Hematopoietic multipotent progenitor cell treated with erythropoietin and hydrocortisone succinate and interleukin-3 and kit ligand, for 15 days (in vitro differentiated cells): Measurements from ENCODE around the gene SPAG9.

ENCODE experiments used
- DNase-seq: peaks from one replicate; pipeline ENCODE4 v3.0.0-alpha.2; 2015; ENCODE audit warnings: low spot score

SPAG9 gene

GRCh38 chr17:50918071-50918932 lies 202.4 kb downstream of the SPAG9 start:
- DNase-seq: no peak

- DNase-seq: no peak
Observed at GRCh38 chr17:50917418-50917743, 203.3 kb downstream of the SPAG9 start.

- DNase-seq: no peak
Observed at GRCh38 chr17:50916708-50917417, 203.8 kb downstream of the SPAG9 start.

GRCh38 chr17:50916026-50916707 lies 204.5 kb downstream of the SPAG9 start:
- DNase-seq: no peak

- no peak for DNase-seq
Observed at GRCh38 chr17:50914505-50915063, 206.1 kb downstream of the SPAG9 start.

- DNase-seq: no peak
Observed at GRCh38 chr17:50913120-50913519, 207.5 kb downstream of the SPAG9 start.
